HEK293 (cell line): ENCODE results near the gene VSTM2L.

Experiments
- CTCF ChIA-PET: fragments of 350-600 bp; formaldehyde crosslinking; extraction: SDS; loops from one replicate; lab custom pipeline; 2021; ENCODE audit warnings: antibody characterized with exemption; lab: Yijun Ruan, JAX
- POLR2A ChIA-PET: fragments of 300-600 bp; formaldehyde crosslinking; extraction: SDS; loops from one replicate; lab custom pipeline; 2020; ENCODE audit warnings: antibody characterized with exemption, inconsistent platforms; lab: Yijun Ruan, JAX
- H3K27ac ChIP-seq: fragments of 200-500 bp; sonication (Bioruptor generic); 2 replicates; pipeline ENCODE4 v1.5.1; 2014; ENCODE audit warnings: low read depth, low read length, control low read depth, inconsistent platforms; ENCODE audit errors: extremely low read depth
- H3K36me3 ChIP-seq, 2 experiments: fragments of 200-500 bp in 1 of 2; sonication (Bioruptor generic) in 1 of 2; 1 replicate in 1 of 2; 2 replicates in 1 of 2; pipeline ENCODE4 v1.5.1; 2014 to 2017; ENCODE audit warnings: inconsistent platforms in 2 of 2, low read length in 2 of 2; ENCODE audit not compliant: control insufficient read depth in 2 of 2, insufficient read depth in 1 of 2
- H3K4me1 ChIP-seq: fragments of 200-500 bp; sonication (Bioruptor generic); 2 replicates; pipeline ENCODE4 v1.5.1; 2014; ENCODE audit warnings: mild to moderate bottlenecking, low read length, inconsistent platforms; ENCODE audit not compliant: control insufficient read depth, insufficient read depth
- H3K4me3 ChIP-seq: 2 replicates; pipeline ENCODE4 v1.5.1; 2011; ENCODE audit warnings: low read depth, mild to moderate bottlenecking, control low read depth, low read length, moderate library complexity
- H3K9me3 ChIP-seq: fragments of 200-500 bp; sonication (Bioruptor generic); 2 replicates; pipeline ENCODE4 v1.5.1; 2014; ENCODE audit warnings: low read depth, low read length, inconsistent platforms; ENCODE audit not compliant: control insufficient read depth, insufficient read depth
- CTCF ChIP-seq: fragments of 450-650 bp; formaldehyde crosslinking; IDR thresholded peaks from 2 replicates; pipeline ENCODE4 v1.5.1; 2016; ENCODE audit warnings: missing biosample characterization, missing genetic modification characterization
- GFI1B ChIP-seq: fragments of 450-650 bp; formaldehyde crosslinking; IDR thresholded peaks from 2 replicates; pipeline ENCODE4 v1.5.1; 2016; ENCODE audit warnings: missing biosample characterization, missing genetic modification characterization
- GLIS2 ChIP-seq: fragments of 450-650 bp; formaldehyde crosslinking; IDR thresholded peaks from 2 replicates; pipeline ENCODE4 v1.5.1; 2016; ENCODE audit warnings: missing biosample characterization, missing genetic modification characterization
- PBX3 ChIP-seq: sonication (generic); formaldehyde crosslinking; IDR thresholded peaks from 2 replicates; pipeline ENCODE4 v1.8.1; 2022; ENCODE audit warnings: mild to moderate bottlenecking, moderate library complexity, missing genetic modification reagents
- SETDB1 ChIP-seq: IDR thresholded peaks from one replicate; pipeline ENCODE4 v1.6.1; 2017; ENCODE audit warnings: mild to moderate bottlenecking, low read length, moderate library complexity, mixed read lengths; ENCODE audit not compliant: insufficient read length
- SP3 ChIP-seq: fragments of 450-650 bp; formaldehyde crosslinking; IDR thresholded peaks from 2 replicates; pipeline ENCODE4 v1.5.1; 2016; ENCODE audit warnings: missing biosample characterization, missing genetic modification characterization
- YY2 ChIP-seq: fragments of 450-650 bp; formaldehyde crosslinking; IDR thresholded peaks from 2 replicates; pipeline ENCODE4 v1.5.1; 2016; ENCODE audit warnings: missing biosample characterization, missing genetic modification characterization
- ZIC2 ChIP-seq: fragments of 450-650 bp; formaldehyde crosslinking; IDR thresholded peaks from 2 replicates; pipeline ENCODE4 v1.5.1; 2016; ENCODE audit warnings: missing biosample characterization, missing genetic modification characterization
- ZNF132 ChIP-seq: fragments of 450-650 bp; formaldehyde crosslinking; IDR thresholded peaks from 2 replicates; pipeline ENCODE4 v1.5.1; 2017; ENCODE audit warnings: missing biosample characterization, missing genetic modification characterization, borderline replicate concordance
- ZNF157 ChIP-seq: fragments of 450-650 bp; formaldehyde crosslinking; IDR thresholded peaks from 2 replicates; pipeline ENCODE4 v1.5.1; 2016; ENCODE audit warnings: missing biosample characterization, missing genetic modification characterization
- ZNF514 ChIP-seq: fragments of 450-650 bp; formaldehyde crosslinking; IDR thresholded peaks from 2 replicates; pipeline ENCODE4 v1.5.1; 2016; ENCODE audit warnings: missing biosample characterization, missing genetic modification characterization
- ZNF548 ChIP-seq: fragments of 450-650 bp; formaldehyde crosslinking; IDR thresholded peaks from 2 replicates; pipeline ENCODE4 v1.5.1; 2016; ENCODE audit warnings: missing biosample characterization, missing genetic modification characterization
- ZNF692 ChIP-seq: fragments of 450-650 bp; formaldehyde crosslinking; IDR thresholded peaks from 2 replicates; pipeline ENCODE4 v1.5.1; 2016; ENCODE audit warnings: missing biosample characterization, missing genetic modification characterization
- ZNF76 ChIP-seq: fragments of 450-650 bp; formaldehyde crosslinking; IDR thresholded peaks from 2 replicates; pipeline ENCODE4; 2016; ENCODE audit warnings: low read depth, missing biosample characterization, missing genetic modification characterization, borderline replicate concordance
- ZNF776 ChIP-seq: fragments of 450-650 bp; formaldehyde crosslinking; IDR thresholded peaks from 2 replicates; pipeline ENCODE4 v1.5.0; 2017; ENCODE audit warnings: missing biosample characterization, missing genetic modification characterization, borderline replicate concordance
- ZNF785 ChIP-seq: fragments of 450-650 bp; formaldehyde crosslinking; IDR thresholded peaks from 2 replicates; pipeline ENCODE4 v1.5.1; 2016; ENCODE audit warnings: missing biosample characterization, missing genetic modification characterization
- TF ChIP-seq, protein P1 (sequence below): fragments of 450-650 bp; formaldehyde crosslinking; IDR thresholded peaks from 2 replicates; pipeline ENCODE4 v1.5.1; 2016; ENCODE audit warnings: missing biosample characterization, missing genetic modification characterization
- TF ChIP-seq, protein P2 (sequence below): fragments of 450-650 bp; formaldehyde crosslinking; IDR thresholded peaks from 2 replicates; pipeline ENCODE4 v1.5.1; 2016; ENCODE audit warnings: missing biosample characterization, missing genetic modification characterization, borderline replicate concordance

The VSTM2L gene

GRCh38 chr20:37940858-37941257 is 37.9 kb downstream of the VSTM2L start (continued):
- TF ChIP-seq ZNF692 = no peak
- TF ChIP-seq ZNF76 = no peak
- TF ChIP-seq SETDB1 = no peak
- TF ChIP-seq, protein P1, sequence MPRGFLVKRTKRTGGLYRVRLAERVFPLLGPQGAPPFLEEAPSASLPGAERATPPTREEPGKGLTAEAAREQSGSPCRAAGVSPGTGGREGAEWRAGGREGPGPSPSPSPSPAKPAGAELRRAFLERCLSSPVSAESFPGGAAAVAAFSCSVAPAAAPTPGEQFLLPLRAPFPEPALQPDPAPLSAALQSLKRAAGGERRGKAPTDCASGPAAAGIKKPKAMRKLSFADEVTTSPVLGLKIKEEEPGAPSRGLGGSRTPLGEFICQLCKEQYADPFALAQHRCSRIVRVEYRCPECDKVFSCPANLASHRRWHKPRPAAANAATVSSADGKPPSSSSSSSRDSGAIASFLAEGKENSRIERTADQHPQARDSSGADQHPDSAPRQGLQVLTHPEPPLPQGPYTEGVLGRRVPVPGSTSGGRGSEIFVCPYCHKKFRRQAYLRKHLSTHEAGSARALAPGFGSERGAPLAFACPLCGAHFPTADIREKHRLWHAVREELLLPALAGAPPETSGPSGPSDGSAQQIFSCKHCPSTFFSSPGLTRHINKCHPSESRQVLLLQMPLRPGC = no peak
- no peak for TF ChIP-seq ZNF548 (tag by site-specific recombination)
- no peak for TF ChIP-seq ZNF776
- TF ChIP-seq PBX3 (CRISPR knock-in tag) = no peak
- no peak for TF ChIP-seq YY2 (tag by site-specific recombination)
- TF ChIP-seq GFI1B (tag by site-specific recombination) = no peak
- TF ChIP-seq, protein P2, sequence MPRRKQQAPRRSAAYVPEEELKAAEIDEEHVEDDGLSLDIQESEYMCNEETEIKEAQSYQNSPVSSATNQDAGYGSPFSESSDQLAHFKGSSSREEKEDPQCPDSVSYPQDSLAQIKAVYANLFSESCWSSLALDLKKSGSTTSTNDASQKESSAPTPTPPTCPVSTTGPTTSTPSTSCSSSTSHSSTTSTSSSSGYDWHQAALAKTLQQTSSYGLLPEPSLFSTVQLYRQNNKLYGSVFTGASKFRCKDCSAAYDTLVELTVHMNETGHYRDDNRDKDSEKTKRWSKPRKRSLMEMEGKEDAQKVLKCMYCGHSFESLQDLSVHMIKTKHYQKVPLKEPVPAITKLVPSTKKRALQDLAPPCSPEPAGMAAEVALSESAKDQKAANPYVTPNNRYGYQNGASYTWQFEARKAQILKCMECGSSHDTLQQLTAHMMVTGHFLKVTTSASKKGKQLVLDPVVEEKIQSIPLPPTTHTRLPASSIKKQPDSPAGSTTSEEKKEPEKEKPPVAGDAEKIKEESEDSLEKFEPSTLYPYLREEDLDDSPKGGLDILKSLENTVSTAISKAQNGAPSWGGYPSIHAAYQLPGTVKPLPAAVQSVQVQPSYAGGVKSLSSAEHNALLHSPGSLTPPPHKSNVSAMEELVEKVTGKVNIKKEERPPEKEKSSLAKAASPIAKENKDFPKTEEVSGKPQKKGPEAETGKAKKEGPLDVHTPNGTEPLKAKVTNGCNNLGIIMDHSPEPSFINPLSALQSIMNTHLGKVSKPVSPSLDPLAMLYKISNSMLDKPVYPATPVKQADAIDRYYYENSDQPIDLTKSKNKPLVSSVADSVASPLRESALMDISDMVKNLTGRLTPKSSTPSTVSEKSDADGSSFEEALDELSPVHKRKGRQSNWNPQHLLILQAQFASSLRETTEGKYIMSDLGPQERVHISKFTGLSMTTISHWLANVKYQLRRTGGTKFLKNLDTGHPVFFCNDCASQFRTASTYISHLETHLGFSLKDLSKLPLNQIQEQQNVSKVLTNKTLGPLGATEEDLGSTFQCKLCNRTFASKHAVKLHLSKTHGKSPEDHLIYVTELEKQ (tag by site-specific recombination) = no peak
- TF ChIP-seq ZNF132 = no peak
- TF ChIP-seq ZNF514 (tag by site-specific recombination) = no peak

DNA sequence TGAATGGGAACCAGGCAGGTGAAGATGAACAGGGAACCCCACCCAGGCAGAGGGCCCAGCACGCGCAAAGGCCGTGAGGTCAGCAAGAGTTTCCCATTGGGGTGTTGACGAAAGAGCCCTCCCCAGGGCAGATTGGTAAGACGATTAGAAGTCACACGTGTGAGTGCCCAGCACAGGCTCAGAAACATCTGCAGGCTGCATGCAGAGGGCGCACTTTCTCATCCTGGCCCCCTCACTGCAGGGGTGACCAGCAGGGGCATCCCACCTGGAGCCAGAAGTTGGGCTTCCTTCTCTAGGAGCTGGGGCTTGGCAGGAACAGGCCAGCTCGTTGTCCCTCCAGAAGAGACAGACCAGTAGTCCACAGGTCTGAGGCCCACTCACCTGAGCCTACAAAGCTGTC is 38.4 kb downstream of the VSTM2L start:
- Histone ChIP-seq H3K36me3 (no peaks in the 10 kb centered on the region), H3K9me3 (no peaks in the 10 kb centered on the region), H3K4me3 (no peak overlapping the region), H3K4me1 (no peaks in the 10 kb centered on the region), H3K27ac (no peak overlapping the region)
- ChIA-PET CTCF (no interaction called here), POLR2A (no interaction called here)
- TF ChIP-seq ZIC2 (peak; percentile 84), ZNF785 (tag by site-specific recombination) (no peak), SP3 (tag by site-specific recombination) (no peak), CTCF (tag by site-specific recombination) (peak; percentile 34), YY2 (tag by site-specific recombination) (no peak), ZNF157 (no peak), GLIS2 (0 out of 2 replicates have a peak, but pooled peaks have one; percentile 10)
